ENCODE data around the gene RNF113B.

Gene RNF113B

DNA sequence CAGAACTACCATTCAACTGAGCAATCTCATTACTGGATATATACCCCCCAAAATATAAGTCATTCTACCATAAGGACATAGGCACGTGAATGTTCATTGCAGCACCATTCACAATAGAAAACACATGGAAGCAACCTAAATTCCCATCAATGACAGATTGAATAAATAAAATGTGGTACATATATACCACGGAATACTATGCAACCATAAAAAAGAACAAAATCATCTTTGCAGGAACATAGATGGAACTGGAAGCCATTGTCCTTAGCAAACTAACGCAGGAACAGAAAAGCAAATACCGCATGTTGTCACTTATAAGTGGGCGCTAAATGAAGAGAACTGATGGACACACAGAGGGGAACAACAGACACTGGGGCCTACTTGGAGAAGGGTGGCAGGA lies 14.1 kb downstream of the RNF113B start:
- H3K4me2 ChIP-seq (ENCODE audit: insufficient read depth, low read length), result no peak overlapping the region
- H3K4me1 ChIP-seq (ENCODE audit: insufficient read depth, low read length), result no peaks in the 10 kb centered on the region
- H3K4me3 ChIP-seq (ENCODE audit: low read depth in 1 of 2, low read length in 2 of 2), result no peak overlapping the region
- H3K27ac ChIP-seq (ENCODE audit: low read length), result no peak overlapping the region
- H3K36me3 ChIP-seq (ENCODE audit: insufficient read depth, low read length), result no peaks in the 10 kb centered on the region
- no peak for DNase-seq
- H3K79me2 ChIP-seq (ENCODE audit: insufficient read depth, low read length), result no peaks in the 10 kb centered on the region
- H3K9me3 ChIP-seq (ENCODE audit: insufficient read depth, low read length, severe bottlenecking), result no peaks in the 10 kb centered on the region
- TF ChIP-seq CTCF (IDR thresholded peaks at IDR 0.05; ENCODE audit: borderline replicate concordance, extremely low read depth, low read length, poor library complexity, severe bottlenecking), result no peak
- no peak for TF ChIP-seq EZH2 (IDR thresholded peaks at IDR 0.05; ENCODE audit: borderline replicate concordance, low read depth, low read length, severe bottlenecking)
- ATAC-seq (ENCODE audit: insufficient read depth, low read depth), result no peak
- no peaks in the 10 kb centered on the region for H3K27me3 ChIP-seq (ENCODE audit: insufficient read depth, low read length, poor library complexity)
- H3K9ac ChIP-seq (ENCODE audit: low read depth, low read length), result no peak overlapping the region
- H2AFZ ChIP-seq (ENCODE audit: low read depth, low read length), result no peak overlapping the region
- H4K20me1 ChIP-seq (ENCODE audit: insufficient read depth, low read length), result no peaks in the 10 kb centered on the region

DNA sequence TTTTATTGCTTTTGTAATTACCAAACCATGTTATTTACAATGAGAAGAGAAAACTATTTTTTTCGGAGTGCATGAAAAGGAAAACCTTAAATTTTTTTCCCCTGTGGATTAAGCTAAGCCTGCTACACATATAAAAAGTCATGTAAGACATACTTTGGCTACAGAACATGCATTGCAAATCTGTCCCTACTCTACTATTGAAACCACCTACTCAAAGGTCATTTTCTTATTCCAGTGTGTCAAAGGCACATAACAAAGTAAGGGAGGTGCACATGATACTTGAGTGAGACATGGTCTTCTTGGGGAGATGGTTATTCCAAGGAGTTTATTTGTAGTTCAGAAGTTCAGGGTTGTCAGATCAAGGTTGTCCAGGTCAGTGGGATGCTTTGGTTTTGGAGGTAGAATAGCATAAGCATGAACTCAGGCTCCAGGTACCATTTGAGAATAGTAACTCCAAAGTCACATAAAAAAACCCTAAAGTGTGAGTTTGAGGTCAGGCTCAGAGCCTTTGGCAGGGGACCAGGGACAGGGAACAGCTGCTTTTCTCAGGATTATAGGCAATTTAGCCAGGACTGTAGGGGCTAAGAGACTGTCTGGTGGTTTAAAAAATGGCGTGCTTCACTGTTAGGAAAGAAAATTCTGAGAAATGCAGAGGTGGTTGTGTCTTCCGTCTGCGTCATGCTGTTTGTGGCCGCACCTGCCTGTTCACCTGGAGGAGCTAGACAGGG lies 18.7 kb downstream of the RNF113B start:
- DNase-seq, result no peak
- Histone ChIP-seq H3K9ac (ENCODE audit: low read depth, low read length) (no peak overlapping the region), H3K4me3 (ENCODE audit: low read depth in 1 of 2, low read length in 2 of 2) (no peak overlapping the region), H3K27ac (ENCODE audit: low read length) (no peak overlapping the region), H3K27me3 (ENCODE audit: insufficient read depth, low read length, poor library complexity) (no peaks in the 10 kb centered on the region), H2AFZ (ENCODE audit: low read depth, low read length) (no peak overlapping the region), H3K9me3 (ENCODE audit: insufficient read depth, low read length, severe bottlenecking) (no peaks in the 10 kb centered on the region), H3K4me2 (ENCODE audit: insufficient read depth, low read length) (no peak overlapping the region), H4K20me1 (ENCODE audit: insufficient read depth, low read length) (no peaks in the 10 kb centered on the region), H3K4me1 (ENCODE audit: insufficient read depth, low read length) (no peaks in the 10 kb centered on the region), H3K36me3 (ENCODE audit: insufficient read depth, low read length) (no peaks in the 10 kb centered on the region), H3K79me2 (ENCODE audit: insufficient read depth, low read length) (no peaks in the 10 kb centered on the region)
- no peak for TF ChIP-seq EZH2 (IDR thresholded peaks at IDR 0.05; ENCODE audit: borderline replicate concordance, low read depth, low read length, severe bottlenecking)
- ATAC-seq (ENCODE audit: insufficient read depth, low read depth), result no peak

- DNase-seq (no peak), ATAC-seq (ENCODE audit: insufficient read depth, low read depth) (no peak)
- Histone ChIP-seq H3K27ac (ENCODE audit: low read length) (no peak overlapping the region), H2AFZ (ENCODE audit: low read depth, low read length) (no peak overlapping the region), H3K36me3 (ENCODE audit: insufficient read depth, low read length) (no peaks in the 10 kb centered on the region), H3K27me3 (ENCODE audit: insufficient read depth, low read length, poor library complexity) (no peaks in the 10 kb centered on the region), H4K20me1 (ENCODE audit: insufficient read depth, low read length) (no peaks in the 10 kb centered on the region), H3K4me2 (ENCODE audit: insufficient read depth, low read length) (no peak overlapping the region), H3K4me3 (ENCODE audit: low read depth in 1 of 2, low read length in 2 of 2) (no peak overlapping the region), H3K9me3 (ENCODE audit: insufficient read depth, low read length, severe bottlenecking) (no peaks in the 10 kb centered on the region), H3K79me2 (ENCODE audit: insufficient read depth, low read length) (no peaks in the 10 kb centered on the region), H3K9ac (ENCODE audit: low read depth, low read length) (no peak overlapping the region), H3K4me1 (ENCODE audit: insufficient read depth, low read length) (no peaks in the 10 kb centered on the region)
- TF ChIP-seq EZH2 (IDR thresholded peaks at IDR 0.05; ENCODE audit: borderline replicate concordance, low read depth, low read length, severe bottlenecking), result no peak
These were observed 19.5 kb downstream of the RNF113B start for GRCh38 chr13:98157609-98158008.

- no peaks in the 10 kb centered on the region for H4K20me1 ChIP-seq (ENCODE audit: insufficient read depth, low read length)
- H3K9ac ChIP-seq (ENCODE audit: low read depth, low read length), result no peak overlapping the region
- H3K27me3 ChIP-seq (ENCODE audit: insufficient read depth, low read length, poor library complexity), result no peaks in the 10 kb centered on the region
- H3K4me1 ChIP-seq (ENCODE audit: insufficient read depth, low read length), result no peaks in the 10 kb centered on the region
- no peaks in the 10 kb centered on the region for H3K79me2 ChIP-seq (ENCODE audit: insufficient read depth, low read length)
- no peaks in the 10 kb centered on the region for H3K9me3 ChIP-seq (ENCODE audit: insufficient read depth, low read length, severe bottlenecking)
- H3K36me3 ChIP-seq (ENCODE audit: insufficient read depth, low read length), result no peaks in the 10 kb centered on the region
- ATAC-seq (ENCODE audit: insufficient read depth, low read depth), result no peak
- H3K27ac ChIP-seq (ENCODE audit: low read length), result no peak overlapping the region
- no peak for TF ChIP-seq CTCF (IDR thresholded peaks at IDR 0.05; ENCODE audit: borderline replicate concordance, extremely low read depth, low read length, poor library complexity, severe bottlenecking)
- no peak for TF ChIP-seq EZH2 (IDR thresholded peaks at IDR 0.05; ENCODE audit: borderline replicate concordance, low read depth, low read length, severe bottlenecking)
- H3K4me3 ChIP-seq (ENCODE audit: low read depth in 1 of 2, low read length in 2 of 2), result no peak overlapping the region
- DNase-seq, result no peak
- H2AFZ ChIP-seq (ENCODE audit: low read depth, low read length), result no peak overlapping the region
- H3K4me2 ChIP-seq (ENCODE audit: insufficient read depth, low read length), result no peak overlapping the region
These were observed 19.9 kb downstream of the RNF113B start for GRCh38 chr13:98157188-98157587.

Measured in DND-41 (cell line).